Ovary (tissue), 9 donors: ENCODE measurements around the gene SMCO4. TPM values are rescaled to one million over a fixed set of nuclear protein-coding genes. Genes with fewer than 3 reads are reported as not detected.

Experiments
- DNase-seq, 5 donors: peaks; one replicate each; pipeline ENCODE4 v3.0.0-alpha.2; 2019 to 2020
- H3K27ac ChIP-seq, 2 donors: fragments of 200-600 bp; one replicate each; pipeline versions ENCODE4 v1.5.1 to v1.8.0; 2019 to 2022
- H3K27me3 ChIP-seq: fragments of 200-600 bp; one replicate; pipeline ENCODE4 v1.8.0; 2022
- H3K36me3 ChIP-seq: fragments of 200-600 bp; sonication (generic); one replicate; pipeline ENCODE4 v1.5.1; 2019
- H3K4me1 ChIP-seq: one replicate; pipeline ENCODE4 v1.8.1; 2013; ENCODE audit warnings: mild to moderate bottlenecking, moderate library complexity; ENCODE audit not compliant: insufficient read depth
- H3K4me3 ChIP-seq: fragments of 200-600 bp; sonication (generic); one replicate; pipeline ENCODE4 v1.5.1; 2017
- H3K9me3 ChIP-seq, 2 donors: fragments of 200-600 bp in 1 of 2; sonication (generic) in 1 of 2; one replicate each; pipeline versions ENCODE4 v1.5.1 to v1.8.1; 2013 to 2019; ENCODE audit warnings: mild to moderate bottlenecking in 1 of 2, moderate library complexity in 1 of 2
- EP300 ChIP-seq: sonication (generic); formaldehyde crosslinking; IDR thresholded peaks from one replicate; pipeline ENCODE4 v1.6.1; 2017; ENCODE audit warnings: antibody characterized with exemption
- POLR2A ChIP-seq: fragments of 450-650 bp; IDR thresholded peaks from one replicate; pipeline ENCODE4 v1.6.1; 2017; ENCODE audit warnings: antibody characterized with exemption, mild to moderate bottlenecking, moderate library complexity
- WGBS, 3 donors: extraction: QIAGEN DNeasy Blood & Tissue Kit in 1 of 3; methylation state at CpG; one replicate each; pipeline versions ENCODE4 v1.1.5 to v1.1.7; 2013 to 2017; 5-methylcytosine and 5-hydroxymethylcytosine counted together
- intact Hi-C, 4 donors: fragments of 100-400 bp; cut with DNase I; formaldehyde crosslinking; loops; one replicate each; pipeline versions ENCODE4 v1.11.0 to v1.15.1; 2022 to 2023
- polyA plus RNA-seq, 2 donors: library from polyadenylated mRNA; stranded (reverse); fragments of 200-250 nt in 1 of 2; fragments of 350-450 nt in 1 of 2; fragmentation: Illumina TruSeq in 1 of 2; extraction: RNeasy Lipid Tissue Mini Kit (QIAGEN cat#74804) in 1 of 2; gene quantifications; one replicate each; pipeline ENCODE4 v1.2.3, GENCODE V29; 2013 to 2014
- total RNA-seq, 7 donors: library from RNA; depleted of rRNA in 2 of 7; stranded (reverse); fragments of >200 nt in 2 of 7; fragmentation: NEBNext Ultra II Directional in 3 of 7; extraction: Animal tissue kit (Norgen Biotek cat#: 25700) in 3 of 7; gene quantifications; one replicate each; pipeline versions ENCODE4 v1.1.0 to v1.2.4, GENCODE V29; 2016 to 2023
- TF ChIP-seq, protein P1 (sequence below), 3 donors: fragments of 450-650 bp in 2 of 3; fragments of 200-600 bp in 1 of 3; IDR thresholded peaks; one replicate each; pipeline versions ENCODE4 v1.5.1 to v1.8.0; 2016 to 2022; ENCODE audit warnings: antibody characterized with exemption in 3 of 3, mild to moderate bottlenecking in 1 of 3
- donor health status: DM: no; HTN: no; CAD: no; lungs with moderate emphysema.
- donor health status: DM: no; HTN: no; CAD: no.
- donor health status: Bipolar disorder and iron deficiency.
- donor health status: DM: yes; HTN: yes; CAD: no.
- donor health status: DM: no; HTN: no; CAD: no.
- donor health status: DM: yes; HTN: yes; CAD: no.

SMCO4 gene
- total and polyA plus RNA-seq, 9 donors: 10.8 to 52.7 (median 20.2) TPM

DNA sequence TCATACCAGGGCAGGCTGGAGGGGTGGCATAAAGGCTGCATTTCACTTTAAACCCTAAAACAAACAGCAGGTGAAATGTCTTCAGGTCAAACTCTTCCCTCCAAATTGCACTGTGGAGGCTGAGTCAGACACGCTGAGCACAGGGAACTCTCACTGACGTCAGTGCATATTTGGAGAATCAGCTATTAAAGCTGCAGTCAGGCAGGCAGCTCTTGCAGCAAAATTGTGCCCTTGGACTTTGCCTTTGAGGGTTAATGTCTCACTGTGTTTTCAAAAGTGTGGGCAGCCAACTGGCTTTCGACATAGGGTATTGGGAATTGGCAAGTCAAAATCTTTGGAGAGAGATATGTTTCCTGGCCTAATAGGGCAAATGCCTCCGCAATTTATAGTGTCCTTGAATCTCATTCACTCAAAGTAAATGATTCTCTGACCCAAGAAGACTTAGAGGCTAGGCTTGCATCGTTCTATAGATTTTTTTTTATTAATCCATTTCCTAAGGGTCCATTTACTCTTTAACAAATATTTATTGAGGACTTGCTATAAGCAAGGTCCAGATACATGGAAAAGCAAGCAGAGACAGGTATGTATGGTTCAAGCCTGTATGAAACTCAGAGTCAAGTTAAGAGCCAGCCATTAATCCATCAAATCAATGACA, 27.7 kb upstream of the SMCO4 start:
- DNase-seq: peak in 2 of 5 donors; percentile 15 to 19
- Histone ChIP-seq H3K9me3 (no peaks in the 10 kb centered on the region), H3K27ac (no peak overlapping the region), H3K4me1 (peaks cover 7% of the 10 kb centered on the region), H3K36me3 (no peaks in the 10 kb centered on the region), H3K4me3 (no peak overlapping the region), H3K27me3 (no peaks in the 10 kb centered on the region)
- TF ChIP-seq, protein P1, sequence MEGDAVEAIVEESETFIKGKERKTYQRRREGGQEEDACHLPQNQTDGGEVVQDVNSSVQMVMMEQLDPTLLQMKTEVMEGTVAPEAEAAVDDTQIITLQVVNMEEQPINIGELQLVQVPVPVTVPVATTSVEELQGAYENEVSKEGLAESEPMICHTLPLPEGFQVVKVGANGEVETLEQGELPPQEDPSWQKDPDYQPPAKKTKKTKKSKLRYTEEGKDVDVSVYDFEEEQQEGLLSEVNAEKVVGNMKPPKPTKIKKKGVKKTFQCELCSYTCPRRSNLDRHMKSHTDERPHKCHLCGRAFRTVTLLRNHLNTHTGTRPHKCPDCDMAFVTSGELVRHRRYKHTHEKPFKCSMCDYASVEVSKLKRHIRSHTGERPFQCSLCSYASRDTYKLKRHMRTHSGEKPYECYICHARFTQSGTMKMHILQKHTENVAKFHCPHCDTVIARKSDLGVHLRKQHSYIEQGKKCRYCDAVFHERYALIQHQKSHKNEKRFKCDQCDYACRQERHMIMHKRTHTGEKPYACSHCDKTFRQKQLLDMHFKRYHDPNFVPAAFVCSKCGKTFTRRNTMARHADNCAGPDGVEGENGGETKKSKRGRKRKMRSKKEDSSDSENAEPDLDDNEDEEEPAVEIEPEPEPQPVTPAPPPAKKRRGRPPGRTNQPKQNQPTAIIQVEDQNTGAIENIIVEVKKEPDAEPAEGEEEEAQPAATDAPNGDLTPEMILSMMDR (IDR thresholded peaks at IDR 0.05): no peak
- no peak for TF ChIP-seq EP300
- TF ChIP-seq POLR2A: no peak
- intact Hi-C loops: no loop called here
- 6 to 14% (median 9%) methylated on average over 5 of the region's 5 CpGs for WGBS, 3 donors

- Histone ChIP-seq H3K36me3 (no peaks in the 10 kb centered on the region), H3K4me3 (no peak overlapping the region), H3K4me1 (peaks cover 7% of the 10 kb centered on the region), H3K27me3 (no peaks in the 10 kb centered on the region), H3K9me3 (no peaks in the 10 kb centered on the region), H3K27ac (no peak overlapping the region)
- TF ChIP-seq EP300 (no peak), POLR2A (no peak)
- TF ChIP-seq, protein P1 (IDR thresholded peaks at IDR 0.05): no peak
- no peak for DNase-seq
- intact Hi-C loops: no loop called here
Measured at GRCh38 chr11:93569496-93569895, 26.3 kb upstream of the SMCO4 start.

GRCh38 chr11:93568726-93569125, 25.5 kb upstream of the SMCO4 start:
- TF ChIP-seq, protein P1 (IDR thresholded peaks at IDR 0.05): no peak
- TF ChIP-seq POLR2A: no peak
- TF ChIP-seq EP300: no peak
- 88 to 96% (median 92%) methylated on average over 2 of the region's 2 CpGs for WGBS, 3 donors
- intact Hi-C loops: no loop called here

DNA sequence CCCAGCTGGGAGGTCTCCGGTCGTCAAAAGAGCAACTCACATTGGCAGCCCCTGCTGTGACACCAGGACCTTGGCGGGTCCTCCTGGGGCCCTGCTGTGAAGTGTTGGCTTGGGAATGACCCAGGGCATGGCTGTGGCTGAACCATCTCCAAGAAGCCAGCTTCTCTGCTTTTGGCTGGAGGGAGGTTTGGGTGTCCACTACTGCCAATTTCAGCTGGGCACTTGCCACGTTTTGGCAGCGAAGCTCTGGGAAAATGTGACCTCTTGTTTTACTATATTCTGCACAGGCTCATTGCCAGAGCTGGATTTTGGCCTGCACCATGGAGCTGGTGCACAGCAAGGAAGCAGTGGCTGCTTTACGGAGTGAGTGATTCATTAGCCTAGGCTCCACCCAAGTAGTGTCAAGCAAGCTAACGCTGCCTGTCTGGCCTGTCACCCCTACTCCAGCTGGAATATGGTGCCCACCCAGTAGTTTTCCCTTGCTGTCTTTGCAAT, 24.3 kb upstream of the SMCO4 start:
- peak; percentile 15 to 45 (median 26) for DNase-seq
- H3K4me1 ChIP-seq: peaks cover 7% of the 10 kb centered on the region
- H3K4me3 ChIP-seq: no peak overlapping the region
- WGBS, 3 donors: 8 to 12% (median 11%) methylated on average over 7 of the region's 7 CpGs
- no peaks in the 10 kb centered on the region for H3K27me3 ChIP-seq
- intact Hi-C loops: no loop called here
- H3K36me3 ChIP-seq: no peaks in the 10 kb centered on the region
- TF ChIP-seq EP300 (no peak), POLR2A (no peak)
- TF ChIP-seq, protein P1 (IDR thresholded peaks at IDR 0.05): no peak
- H3K27ac ChIP-seq: no peak overlapping the region
- H3K9me3 ChIP-seq: no peaks in the 10 kb centered on the region

More at GRCh38 chr11:93568726-93569125, 25.5 kb upstream of the SMCO4 start:
- H3K36me3 ChIP-seq: no peaks in the 10 kb centered on the region
- H3K9me3 ChIP-seq: no peaks in the 10 kb centered on the region
- no peak overlapping the region for H3K4me3 ChIP-seq
- DNase-seq: no peak
- no peaks in the 10 kb centered on the region for H3K27me3 ChIP-seq
- no peak overlapping the region for H3K27ac ChIP-seq
- H3K4me1 ChIP-seq: peaks cover 7% of the 10 kb centered on the region
